Urinary bladder (tissue), 4 donors: ENCODE data around the gene LRRC43. TPM values are rescaled to one million over a fixed set of nuclear protein-coding genes. Genes with fewer than 3 reads are reported as not detected.

Experiments used
- DNase-seq: peaks from one replicate; pipeline ENCODE4 v3.0.0-alpha.2; 2015; ENCODE audit errors: extremely low spot score
- H3K27ac ChIP-seq: one replicate; pipeline ENCODE4 v1.5.1; 2013; ENCODE audit warnings: low read depth, mild to moderate bottlenecking, moderate library complexity
- H3K36me3 ChIP-seq: one replicate; pipeline ENCODE4 v1.6.1; 2013; ENCODE audit warnings: mild to moderate bottlenecking, moderate library complexity; ENCODE audit not compliant: insufficient read depth
- H3K4me1 ChIP-seq: one replicate; pipeline ENCODE4 v1.6.1; 2013; ENCODE audit warnings: mild to moderate bottlenecking, moderate library complexity; ENCODE audit not compliant: insufficient read depth
- H3K4me3 ChIP-seq: one replicate; pipeline ENCODE4 v1.5.1; 2013; ENCODE audit warnings: low read depth, low read length
- WGBS: extraction: QIAGEN DNeasy Blood & Tissue Kit; methylation state at CpG from one replicate; pipeline ENCODE4 v1.1.7; 2013; 5-methylcytosine and 5-hydroxymethylcytosine counted together
- polyA plus RNA-seq: library from polyadenylated mRNA; stranded (reverse); fragments of 200-250 nt; gene quantifications from one replicate; pipeline ENCODE4 v1.2.3, GENCODE V29; 2013
- total RNA-seq: library from RNA; depleted of rRNA; stranded (reverse); fragments of >200 nt; gene quantifications from one replicate; pipeline ENCODE4 v1.2.3, GENCODE V29; 2014
- donor health status: healthy with polysubstance abuse.
- donor health status: healthy.

Gene LRRC43
- total and polyA plus RNA-seq, 2 donors: 0.13 TPM; not detected in 1

DNA sequence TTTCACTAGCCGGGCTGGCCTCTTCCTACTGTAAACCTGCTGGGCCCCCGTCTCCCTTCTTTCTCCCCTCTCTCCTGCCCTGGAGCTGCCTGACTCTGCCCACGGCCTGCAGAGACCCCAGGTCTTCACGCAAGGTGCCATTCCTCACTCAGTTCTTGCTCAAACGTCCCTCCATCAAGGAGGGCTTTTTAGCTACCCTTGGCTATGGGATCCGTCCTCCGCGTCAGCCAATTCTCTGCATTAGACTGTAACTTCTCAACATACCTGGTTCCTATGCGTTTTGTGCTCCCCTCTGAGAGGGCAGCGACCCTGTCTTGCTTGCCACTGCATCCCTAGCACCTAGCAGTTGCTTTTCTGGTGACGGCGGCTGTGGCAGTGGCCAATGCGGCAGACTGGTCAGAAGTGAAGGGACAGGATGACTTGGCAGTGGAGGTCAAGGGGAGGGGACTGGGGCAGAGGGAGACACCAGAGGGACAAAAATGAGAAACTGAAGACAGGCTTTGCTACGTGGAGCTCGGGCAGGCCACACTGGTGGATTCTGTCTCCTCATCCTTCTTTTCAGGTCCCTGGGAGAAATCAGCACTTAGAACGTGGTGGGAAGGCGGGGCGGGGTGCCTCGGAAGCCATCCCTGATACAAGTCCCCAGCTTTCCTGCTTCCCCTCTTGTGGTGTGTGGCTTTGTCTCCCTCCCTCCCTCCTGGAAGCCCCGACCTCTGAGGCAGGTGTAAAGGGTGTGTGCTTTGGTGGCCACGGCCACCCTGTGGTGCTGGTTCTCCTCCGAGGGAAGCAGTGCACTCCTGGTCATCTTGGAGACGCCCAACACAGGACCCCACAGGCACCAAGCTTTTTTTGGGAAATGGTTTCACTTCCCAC, 22.4 kb downstream of the LRRC43 start:
- H3K4me3 ChIP-seq: no peak overlapping the region
- no peak for DNase-seq
- WGBS: 42% methylated on average over 23 of the region's 23 CpGs

DNA sequence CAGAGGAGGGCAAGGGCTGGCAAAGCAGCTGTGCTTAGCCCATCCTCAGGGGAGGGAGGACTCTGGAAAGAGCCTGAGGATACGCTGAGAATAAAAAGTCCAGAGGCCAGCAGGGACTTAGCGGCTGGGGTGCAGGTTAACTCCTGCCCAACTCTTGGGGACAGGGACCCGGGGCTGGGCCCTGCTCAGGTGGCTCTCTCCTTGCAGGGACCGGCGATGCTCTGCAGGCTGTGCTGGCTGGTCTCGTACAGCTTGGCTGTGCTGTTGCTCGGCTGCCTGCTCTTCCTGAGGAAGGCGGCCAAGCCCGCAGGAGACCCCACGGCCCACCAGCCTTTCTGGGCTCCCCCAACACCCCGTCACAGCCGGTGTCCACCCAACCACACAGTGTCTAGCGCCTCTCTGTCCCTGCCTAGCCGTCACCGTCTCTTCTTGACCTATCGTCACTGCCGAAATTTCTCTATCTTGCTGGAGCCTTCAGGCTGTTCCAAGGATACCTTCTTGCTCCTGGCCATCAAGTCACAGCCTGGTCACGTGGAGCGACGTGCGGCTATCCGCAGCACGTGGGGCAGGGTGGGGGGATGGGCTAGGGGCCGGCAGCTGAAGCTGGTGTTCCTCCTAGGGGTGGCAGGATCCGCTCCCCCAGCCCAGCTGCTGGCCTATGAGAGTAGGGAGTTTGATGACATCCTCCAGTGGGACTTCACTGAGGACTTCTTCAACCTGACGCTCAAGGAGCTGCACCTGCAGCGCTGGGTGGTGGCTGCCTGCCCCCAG, 23.4 kb downstream of the LRRC43 start:
- Histone ChIP-seq H3K4me3 (no peak overlapping the region), H3K27ac (no peak overlapping the region), H3K36me3 (peaks cover 3% of the 10 kb centered on the region), H3K4me1 (no peaks in the 10 kb centered on the region)
- WGBS: 68% methylated on average over 27 of the region's 27 CpGs
- DNase-seq: no peak

More for the DNA sequence above, 22.4 kb downstream of the LRRC43 start:
- Histone ChIP-seq H3K4me1 (no peaks in the 10 kb centered on the region), H3K27ac (no peak overlapping the region), H3K36me3 (peaks cover 2% of the 10 kb centered on the region)

DNA sequence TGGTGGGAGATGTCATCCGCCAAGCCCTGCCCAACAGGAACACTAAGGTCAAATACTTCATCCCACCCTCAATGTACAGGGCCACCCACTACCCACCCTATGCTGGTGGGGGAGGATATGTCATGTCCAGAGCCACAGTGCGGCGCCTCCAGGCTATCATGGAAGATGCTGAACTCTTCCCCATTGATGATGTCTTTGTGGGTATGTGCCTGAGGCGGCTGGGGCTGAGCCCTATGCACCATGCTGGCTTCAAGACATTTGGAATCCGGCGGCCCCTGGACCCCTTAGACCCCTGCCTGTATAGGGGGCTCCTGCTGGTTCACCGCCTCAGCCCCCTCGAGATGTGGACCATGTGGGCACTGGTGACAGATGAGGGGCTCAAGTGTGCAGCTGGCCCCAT, 24.1 kb downstream of the LRRC43 start:
- Histone ChIP-seq H3K27ac (no peak overlapping the region), H3K36me3 (peaks cover 6% of the 10 kb centered on the region), H3K4me1 (no peaks in the 10 kb centered on the region), H3K4me3 (no peak overlapping the region)
- no peak for DNase-seq
- WGBS: 92% methylated on average over 8 of the region's 8 CpGs

DNA sequence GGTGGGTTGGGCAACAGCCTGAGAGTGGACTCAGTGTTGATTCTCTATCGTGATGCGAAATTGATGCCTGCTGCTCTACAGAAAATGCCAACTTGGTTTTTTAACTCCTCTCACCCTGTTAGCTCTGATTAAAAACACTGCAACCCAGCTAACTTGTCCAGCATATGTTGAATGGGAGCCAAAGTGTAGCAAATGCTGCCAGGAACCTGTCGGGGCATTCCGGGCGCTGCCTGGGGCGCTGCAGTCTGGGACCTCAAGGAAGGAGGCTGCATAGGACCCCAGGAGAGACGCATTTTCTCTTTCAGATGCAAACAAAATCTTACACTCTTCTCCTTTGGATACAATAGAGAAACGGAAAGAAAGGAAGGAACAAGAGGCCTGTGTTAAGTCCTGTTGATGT, 24.5 kb downstream of the LRRC43 start:
- H3K36me3 ChIP-seq: peaks cover 8% of the 10 kb centered on the region
- 84% methylated on average over 8 of the region's 8 CpGs for WGBS
- no peak overlapping the region for H3K4me3 ChIP-seq
- no peak overlapping the region for H3K27ac ChIP-seq
- no peaks in the 10 kb centered on the region for H3K4me1 ChIP-seq
- DNase-seq: no peak

DNA sequence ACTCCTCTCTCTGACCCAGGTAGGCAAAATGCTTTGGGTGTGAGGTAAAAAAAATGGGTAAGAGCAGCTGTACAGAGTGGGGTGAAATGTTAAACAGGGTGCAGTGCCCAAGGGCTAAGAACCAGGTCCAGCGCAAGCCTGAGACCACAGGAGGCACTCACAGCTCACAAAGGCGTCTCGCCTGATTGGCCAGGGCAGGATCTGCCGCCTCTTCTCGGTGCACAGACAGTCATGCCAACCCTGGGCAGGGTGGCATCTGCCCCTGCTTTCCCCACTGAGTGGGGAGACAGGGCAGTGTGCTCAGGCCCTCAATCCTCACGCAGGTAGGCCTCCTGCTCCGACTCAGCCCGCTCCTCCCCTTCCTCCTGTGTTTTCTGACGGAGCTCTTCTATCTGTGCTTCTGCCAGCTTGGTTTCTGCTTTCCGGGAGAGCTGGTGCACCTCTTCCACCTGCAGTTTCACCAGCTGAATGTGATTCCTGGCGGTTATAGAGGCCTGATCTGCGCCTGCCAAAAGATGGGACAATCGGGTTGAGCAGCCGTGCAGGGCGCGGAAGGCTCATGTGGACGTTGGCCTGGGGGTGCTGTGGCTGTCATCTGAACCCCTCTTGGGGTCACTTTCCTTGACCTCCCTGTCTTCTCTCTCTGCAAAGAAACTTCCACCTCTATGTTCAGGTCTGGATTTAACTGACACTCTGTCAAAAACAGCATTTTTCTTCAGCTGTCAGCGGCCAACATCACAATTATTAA, 25.3 kb downstream of the LRRC43 start:
- Histone ChIP-seq H3K4me1 (no peaks in the 10 kb centered on the region), H3K27ac (no peak overlapping the region), H3K4me3 (no peak overlapping the region), H3K36me3 (peaks cover 13% of the 10 kb centered on the region)
- no peak for DNase-seq
- 93% methylated on average over 18 of the region's 18 CpGs for WGBS

DNA sequence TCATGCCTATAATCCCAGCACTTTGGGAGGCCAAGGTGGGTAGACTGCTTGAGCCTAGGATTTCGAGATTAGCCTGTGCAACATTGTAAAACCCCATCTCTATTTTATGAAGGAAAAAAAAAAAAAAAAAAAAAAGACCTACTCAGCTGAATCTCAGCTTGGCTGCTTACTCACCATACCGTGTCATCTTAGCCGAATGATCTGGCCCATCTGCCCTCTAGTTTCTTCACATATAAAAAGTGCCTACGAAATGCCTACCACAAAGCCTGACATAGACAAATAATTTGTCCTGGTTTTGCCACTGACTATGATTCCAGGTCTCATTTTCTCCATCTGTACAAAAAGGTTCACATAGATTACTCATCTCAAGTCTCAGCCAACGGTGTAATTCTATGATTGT, 32.8 kb downstream of the LRRC43 start:
- H3K36me3 ChIP-seq: peaks cover 26% of the 10 kb centered on the region
- H3K4me3 ChIP-seq: no peak overlapping the region
- no peak for DNase-seq
- 80% methylated on average over 5 of the region's 5 CpGs for WGBS
- H3K4me1 ChIP-seq: no peaks in the 10 kb centered on the region
- H3K27ac ChIP-seq: no peak overlapping the region

DNA sequence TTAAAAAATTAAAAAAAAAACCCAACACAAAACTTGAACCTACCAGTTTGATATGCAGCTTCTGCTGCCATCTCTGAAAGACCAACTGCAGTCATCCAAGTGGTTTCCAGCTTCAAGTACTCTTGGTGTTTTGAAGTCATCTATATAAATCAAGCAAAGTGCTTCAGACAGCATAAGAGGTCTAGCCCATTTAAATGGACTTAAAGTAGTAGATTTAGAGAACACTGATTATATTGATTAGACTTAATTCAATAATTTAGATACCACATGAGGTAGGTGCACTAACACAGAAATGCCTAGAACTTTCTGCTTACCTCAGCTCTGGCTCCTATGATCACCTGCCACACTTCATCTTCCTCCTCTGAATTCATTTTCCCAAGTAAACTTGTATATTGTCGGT, 33.5 kb downstream of the LRRC43 start:
- WGBS: 99% methylated on average over 1 of the region's 1 CpG
- no peaks in the 10 kb centered on the region for H3K4me1 ChIP-seq
- no peak overlapping the region for H3K27ac ChIP-seq
- H3K4me3 ChIP-seq: no peak overlapping the region
- H3K36me3 ChIP-seq: peaks cover 23% of the 10 kb centered on the region
- DNase-seq: no peak

DNA sequence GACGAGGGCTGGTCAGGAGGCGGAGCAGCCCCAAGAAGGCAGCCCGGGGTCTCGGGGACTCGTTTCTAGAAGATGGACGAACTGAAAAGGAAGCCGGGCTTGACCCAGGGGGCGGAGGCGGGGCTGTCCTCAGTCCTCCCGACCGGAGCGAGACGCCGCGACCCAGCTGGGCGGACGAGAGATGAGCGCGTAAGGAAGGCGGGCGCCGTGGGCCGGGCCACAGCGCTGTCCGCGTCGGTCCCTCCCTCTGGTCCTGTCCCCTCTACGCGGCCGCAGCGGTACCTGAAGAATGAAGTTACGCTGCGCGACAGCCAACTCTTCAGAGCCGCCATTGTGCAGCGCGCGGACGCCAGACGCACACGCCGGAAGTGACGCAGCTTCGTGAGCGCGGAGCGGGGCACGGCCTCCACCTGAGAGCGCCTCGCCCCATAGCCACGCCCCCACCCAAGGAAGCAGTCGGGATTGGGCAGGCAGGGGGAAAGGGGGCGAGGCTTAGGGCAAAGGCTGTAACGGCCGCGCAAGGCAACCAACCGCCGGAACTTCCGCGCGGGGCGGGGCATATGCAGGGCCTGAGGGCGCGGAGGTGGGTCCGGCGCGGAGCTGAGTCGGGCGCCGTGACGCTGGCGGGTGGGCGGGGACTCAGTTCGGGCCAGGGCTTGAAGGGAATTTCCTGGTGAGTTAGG, 42.9 kb downstream of the LRRC43 start, which contains the start of gene DIABLO:
TSS of gene DIABLO (minus strand) at position 370 of the 683 bp plus-strand sequence. CDS start at position 332, 38 bp downstream.
- Histone ChIP-seq H3K36me3 (no peaks in the 10 kb centered on the region), H3K4me3 (peak within 1 kb of the TSS; percentile 79), H3K27ac (peak within 1 kb of the TSS; percentile 93), H3K4me1 (no peaks in the 10 kb centered on the region)
- under 1% methylated on average over 74 of the region's 74 CpGs for WGBS
- peak; percentile 97 for DNase-seq

DNA sequence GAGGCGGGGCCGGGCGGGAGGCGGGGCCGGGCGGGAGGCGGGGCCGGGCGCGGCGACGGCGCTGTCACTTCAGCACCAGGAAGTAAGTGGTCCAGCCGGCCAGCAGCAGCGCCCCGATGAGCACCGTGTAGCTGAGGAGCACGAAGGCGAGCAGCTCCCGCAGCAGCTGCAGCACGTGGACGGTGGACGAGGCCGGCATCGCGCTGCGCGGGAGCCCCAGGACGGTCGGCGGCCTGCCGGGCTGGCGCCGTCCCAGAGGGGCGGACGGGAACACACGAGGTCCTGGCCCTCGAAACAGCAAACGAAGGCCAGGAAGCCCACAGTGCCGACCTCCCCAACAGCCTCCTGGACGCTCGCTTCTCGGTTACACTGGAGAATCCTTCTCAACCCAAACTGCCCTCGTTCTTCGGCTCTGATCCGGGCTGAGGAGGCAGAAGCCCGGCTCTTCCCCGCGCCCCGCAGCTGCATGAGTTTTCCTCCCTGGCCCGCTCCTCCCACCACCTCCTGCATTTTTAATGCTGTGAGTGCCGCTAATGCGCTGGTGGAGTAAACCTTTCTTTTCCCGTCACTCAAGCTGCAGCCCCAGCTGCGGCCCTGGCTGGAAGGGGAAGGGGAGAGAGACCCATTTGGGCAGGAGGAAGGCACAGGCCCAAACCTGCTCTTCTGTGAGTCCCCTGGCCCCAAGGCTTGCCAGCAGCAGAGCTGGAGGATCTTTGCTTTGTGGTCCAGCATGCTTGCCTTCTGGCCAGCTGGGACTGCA, 43.6 kb downstream of the LRRC43 start:
- WGBS: 7% methylated on average over 55 of the region's 55 CpGs

DNA sequence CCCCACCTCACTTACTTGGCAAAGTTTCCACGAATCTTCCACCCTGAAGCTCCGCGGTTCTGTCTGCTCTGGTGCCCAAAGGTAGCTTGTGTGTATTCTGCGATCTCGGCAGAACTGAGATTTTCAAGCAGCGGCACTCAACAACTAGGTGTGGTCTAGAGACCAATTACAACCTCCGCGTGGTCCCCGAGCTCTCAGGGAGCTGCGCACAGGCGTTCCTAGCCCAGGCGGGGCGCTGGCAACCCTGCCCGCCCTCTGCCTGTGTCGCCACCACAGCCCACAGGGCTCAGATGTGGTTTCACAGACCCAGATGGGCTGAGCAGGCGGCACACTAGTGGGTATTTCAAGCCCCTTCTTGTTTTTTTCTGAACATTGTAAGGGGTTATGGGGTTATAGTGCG, 44.4 kb downstream of the LRRC43 start:
- 90% methylated on average over 17 of the region's 17 CpGs for WGBS
- no peaks in the 10 kb centered on the region for H3K36me3 ChIP-seq
- no peaks in the 10 kb centered on the region for H3K4me1 ChIP-seq

More for the DNA sequence above, 43.6 kb downstream of the LRRC43 start:
- Histone ChIP-seq H3K27ac (no peak overlapping the region), H3K4me3 (peak overlapping the region; percentile 11), H3K4me1 (no peaks in the 10 kb centered on the region), H3K36me3 (no peaks in the 10 kb centered on the region)
- DNase-seq: no peak

DNA sequence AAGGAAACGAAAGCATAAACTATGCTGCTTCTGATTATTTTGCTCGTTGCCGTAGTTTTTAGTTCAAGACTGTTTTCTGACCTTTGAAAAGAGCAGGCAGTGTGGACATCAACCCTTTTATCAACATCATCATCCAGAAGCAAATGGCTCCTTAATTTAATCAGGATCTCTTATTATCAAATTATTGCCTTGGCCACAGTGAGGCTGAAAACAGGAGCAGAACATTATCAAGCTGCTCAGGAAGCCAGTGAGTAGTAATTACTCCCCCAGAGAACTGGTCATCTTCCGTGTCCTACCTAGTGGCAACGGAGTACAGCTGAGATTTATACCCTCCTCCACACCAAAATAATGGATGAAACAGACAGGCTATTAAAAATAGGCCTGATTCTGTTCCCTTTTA, 45.2 kb downstream of the LRRC43 start:
- no peak overlapping the region for H3K4me3 ChIP-seq
- WGBS: 92% methylated on average over 5 of the region's 5 CpGs
- peak; percentile 46 for DNase-seq
- no peaks in the 10 kb centered on the region for H3K36me3 ChIP-seq
- H3K4me1 ChIP-seq: no peaks in the 10 kb centered on the region
- H3K27ac ChIP-seq: no peak overlapping the region

More for the DNA sequence above, 44.4 kb downstream of the LRRC43 start:
- no peak overlapping the region for H3K27ac ChIP-seq
- no peak overlapping the region for H3K4me3 ChIP-seq
- no peak for DNase-seq

DNA sequence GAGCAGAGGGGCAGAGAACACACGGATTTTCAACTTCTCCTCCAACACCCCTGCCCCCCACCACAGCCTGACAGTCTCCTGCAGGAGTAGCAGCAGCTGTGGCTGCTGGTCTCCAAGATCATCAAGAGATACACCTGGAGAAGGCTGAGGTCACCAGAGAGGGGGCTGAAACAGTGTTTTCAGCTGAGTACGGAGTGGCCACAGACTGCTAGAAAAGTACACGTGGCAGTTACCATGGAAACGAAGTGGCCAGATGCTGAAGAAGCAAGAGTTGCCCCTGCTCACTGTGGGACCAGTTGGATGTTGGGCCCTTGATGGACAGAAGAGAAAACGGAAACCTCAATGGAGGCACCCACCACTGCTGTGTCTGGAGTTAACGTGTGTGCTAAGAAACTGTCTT, 47.9 kb downstream of the LRRC43 start:
- no peak overlapping the region for H3K27ac ChIP-seq
- H3K4me3 ChIP-seq: no peak overlapping the region
- WGBS: 81% methylated on average over 6 of the region's 6 CpGs
- DNase-seq: no peak
- H3K4me1 ChIP-seq: no peaks in the 10 kb centered on the region
- H3K36me3 ChIP-seq: peaks cover 6% of the 10 kb centered on the region
